ENCODE data around the gene DACH1.

DNA sequence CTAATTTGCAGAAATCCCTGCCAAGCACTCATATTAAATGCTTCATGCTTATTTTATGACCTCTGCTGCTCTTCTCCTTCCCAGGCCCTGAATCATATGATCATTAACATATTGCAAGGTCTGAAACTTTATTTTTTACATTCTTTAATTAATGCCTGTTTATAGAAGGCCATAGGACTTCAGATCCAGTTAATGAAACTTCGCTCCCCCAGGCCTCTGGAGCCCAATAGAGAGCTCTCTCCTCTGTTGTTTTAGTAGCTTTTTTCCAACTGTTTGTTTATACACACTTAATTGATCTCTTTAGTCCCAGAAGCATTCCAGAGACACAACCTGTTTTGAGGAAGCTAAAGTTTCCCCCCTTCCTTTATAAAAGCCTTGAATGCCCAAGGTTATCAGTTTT, 68.3 kb downstream of the DACH1 start:
- TF ChIP-seq, protein P1, sequence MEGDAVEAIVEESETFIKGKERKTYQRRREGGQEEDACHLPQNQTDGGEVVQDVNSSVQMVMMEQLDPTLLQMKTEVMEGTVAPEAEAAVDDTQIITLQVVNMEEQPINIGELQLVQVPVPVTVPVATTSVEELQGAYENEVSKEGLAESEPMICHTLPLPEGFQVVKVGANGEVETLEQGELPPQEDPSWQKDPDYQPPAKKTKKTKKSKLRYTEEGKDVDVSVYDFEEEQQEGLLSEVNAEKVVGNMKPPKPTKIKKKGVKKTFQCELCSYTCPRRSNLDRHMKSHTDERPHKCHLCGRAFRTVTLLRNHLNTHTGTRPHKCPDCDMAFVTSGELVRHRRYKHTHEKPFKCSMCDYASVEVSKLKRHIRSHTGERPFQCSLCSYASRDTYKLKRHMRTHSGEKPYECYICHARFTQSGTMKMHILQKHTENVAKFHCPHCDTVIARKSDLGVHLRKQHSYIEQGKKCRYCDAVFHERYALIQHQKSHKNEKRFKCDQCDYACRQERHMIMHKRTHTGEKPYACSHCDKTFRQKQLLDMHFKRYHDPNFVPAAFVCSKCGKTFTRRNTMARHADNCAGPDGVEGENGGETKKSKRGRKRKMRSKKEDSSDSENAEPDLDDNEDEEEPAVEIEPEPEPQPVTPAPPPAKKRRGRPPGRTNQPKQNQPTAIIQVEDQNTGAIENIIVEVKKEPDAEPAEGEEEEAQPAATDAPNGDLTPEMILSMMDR (IDR thresholded peaks at IDR 0.05; ENCODE audit: insufficient read depth, low read length) = no peak
- TF ChIP-seq POLR2AphosphoS5 (IDR thresholded peaks at IDR 0.05; ENCODE audit: low read depth) = no peak
